MM.1S (cell line): ENCODE results near the gene KCNQ1.
"Not testable (repeated sequence)": the region's sequence is repeated elsewhere in the genome, so short reads cannot be mapped to it uniquely, and the experiment has no call there.

ENCODE experiments used
- DNase-seq: peaks from one replicate; pipeline ENCODE4 v3.0.0-alpha.2; 2015
- H2AFZ ChIP-seq: fragments of 300-600 bp; sonication (generic); 2 replicates; pipeline ENCODE4 v1.6.0; 2016; ENCODE audit warnings: antibody characterized with exemption, low read length
- H3F3A ChIP-seq: fragments of 300-600 bp; sonication (generic); 2 replicates; pipeline ENCODE4 v1.6.1; 2016; ENCODE audit warnings: mild to moderate bottlenecking, antibody characterized with exemption, low read length, moderate library complexity, mixed read lengths; ENCODE audit not compliant: insufficient read depth
- H3K27ac ChIP-seq: fragments of 300-600 bp; sonication (generic); 2 replicates; pipeline ENCODE4 v1.5.1; 2016; ENCODE audit warnings: mild to moderate bottlenecking, low read length
- H3K27me3 ChIP-seq: fragments of 300-600 bp; sonication (generic); replicated peaks from 2 replicates; pipeline ENCODE4 v1.6.0; 2016; ENCODE audit warnings: low read length; ENCODE audit not compliant: insufficient read depth
- H3K36me3 ChIP-seq: fragments of 300-600 bp; sonication (generic); replicated peaks from 2 replicates; pipeline ENCODE4 v1.6.1; 2016; ENCODE audit warnings: mild to moderate bottlenecking, low read length, mixed read lengths; ENCODE audit not compliant: insufficient read depth
- H3K4me1 ChIP-seq: fragments of 300-600 bp; sonication (generic); 2 replicates; pipeline ENCODE4 v1.6.1; 2016; ENCODE audit warnings: low read length, mixed read lengths
- H3K4me2 ChIP-seq: fragments of 300-600 bp; sonication (generic); 2 replicates; pipeline ENCODE4 v1.6.0; 2016; ENCODE audit warnings: low read depth, low read length
- H3K4me3 ChIP-seq: fragments of 300-600 bp; sonication (generic); 2 replicates; pipeline ENCODE4 v1.5.1; 2016; ENCODE audit warnings: low read length, mixed read lengths
- H3K79me2 ChIP-seq: fragments of 300-600 bp; sonication (generic); 2 replicates; pipeline ENCODE4 v1.6.1; 2016; ENCODE audit warnings: mixed run types, low read length, mixed read lengths
- H3K9ac ChIP-seq: fragments of 300-600 bp; sonication (generic); 2 replicates; pipeline ENCODE4 v1.6.1; 2016; ENCODE audit warnings: low read length, mixed read lengths
- H3K9me2 ChIP-seq: fragments of 300-600 bp; sonication (generic); replicated peaks from 2 replicates; pipeline ENCODE4 v1.6.1; 2016; ENCODE audit warnings: mild to moderate bottlenecking, low read length, mixed read lengths; ENCODE audit not compliant: insufficient read depth
- H3K9me3 ChIP-seq: fragments of 300-600 bp; sonication (generic); replicated peaks from 2 replicates; pipeline ENCODE4 v1.6.1; 2016; ENCODE audit warnings: mild to moderate bottlenecking, low read length, mixed read lengths; ENCODE audit not compliant: insufficient read depth
- H4K20me1 ChIP-seq: fragments of 300-600 bp; sonication (generic); 2 replicates; pipeline ENCODE4 v1.6.1; 2016; ENCODE audit warnings: mild to moderate bottlenecking, low read length, moderate library complexity, mixed read lengths; ENCODE audit not compliant: insufficient read depth
- EZH2 ChIP-seq: fragments of 300-600 bp; sonication (generic); optimal IDR thresholded peaks from 2 replicates; pipeline ENCODE3; 2017; ENCODE audit warnings: low read depth, mild to moderate bottlenecking, antibody characterized with exemption, low read length, mixed read lengths
- EZH2phosphoT487 ChIP-seq: fragments of 300-600 bp; sonication (generic); IDR thresholded peaks from 2 replicates; pipeline ENCODE4 v1.6.1; 2018; ENCODE audit warnings: antibody characterized with exemption, low read length
- TF ChIP-seq, protein P1 (sequence below): fragments of 300-600 bp; sonication (generic); IDR thresholded peaks from 2 replicates; pipeline ENCODE4 v1.5.1; 2016; ENCODE audit warnings: antibody characterized with exemption, low read length, mixed read lengths

KCNQ1 gene

GRCh38 chr11:2477254-2477653 lies 32.4 kb downstream of the KCNQ1 start:
- Histone ChIP-seq H3K9me2 (no peaks in the 10 kb centered on the region), H4K20me1 (no peaks in the 10 kb centered on the region), H3K4me2 (no peak overlapping the region), H3K27me3 (no peaks in the 10 kb centered on the region), H2AFZ (no peak overlapping the region), H3K9ac (no peak overlapping the region), H3K4me3 (no peak overlapping the region), H3K9me3 (no peaks in the 10 kb centered on the region), H3K79me2 (peaks cover 30% of the 10 kb centered on the region), H3K36me3 (no peaks in the 10 kb centered on the region), H3K4me1 (no peaks in the 10 kb centered on the region), H3K27ac (no peak overlapping the region), H3F3A (no peaks in the 10 kb centered on the region)
- TF ChIP-seq EZH2phosphoT487 = no peak
- TF ChIP-seq, protein P1, sequence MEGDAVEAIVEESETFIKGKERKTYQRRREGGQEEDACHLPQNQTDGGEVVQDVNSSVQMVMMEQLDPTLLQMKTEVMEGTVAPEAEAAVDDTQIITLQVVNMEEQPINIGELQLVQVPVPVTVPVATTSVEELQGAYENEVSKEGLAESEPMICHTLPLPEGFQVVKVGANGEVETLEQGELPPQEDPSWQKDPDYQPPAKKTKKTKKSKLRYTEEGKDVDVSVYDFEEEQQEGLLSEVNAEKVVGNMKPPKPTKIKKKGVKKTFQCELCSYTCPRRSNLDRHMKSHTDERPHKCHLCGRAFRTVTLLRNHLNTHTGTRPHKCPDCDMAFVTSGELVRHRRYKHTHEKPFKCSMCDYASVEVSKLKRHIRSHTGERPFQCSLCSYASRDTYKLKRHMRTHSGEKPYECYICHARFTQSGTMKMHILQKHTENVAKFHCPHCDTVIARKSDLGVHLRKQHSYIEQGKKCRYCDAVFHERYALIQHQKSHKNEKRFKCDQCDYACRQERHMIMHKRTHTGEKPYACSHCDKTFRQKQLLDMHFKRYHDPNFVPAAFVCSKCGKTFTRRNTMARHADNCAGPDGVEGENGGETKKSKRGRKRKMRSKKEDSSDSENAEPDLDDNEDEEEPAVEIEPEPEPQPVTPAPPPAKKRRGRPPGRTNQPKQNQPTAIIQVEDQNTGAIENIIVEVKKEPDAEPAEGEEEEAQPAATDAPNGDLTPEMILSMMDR = no peak
- TF ChIP-seq EZH2 = no peak
- no peak for DNase-seq

DNA sequence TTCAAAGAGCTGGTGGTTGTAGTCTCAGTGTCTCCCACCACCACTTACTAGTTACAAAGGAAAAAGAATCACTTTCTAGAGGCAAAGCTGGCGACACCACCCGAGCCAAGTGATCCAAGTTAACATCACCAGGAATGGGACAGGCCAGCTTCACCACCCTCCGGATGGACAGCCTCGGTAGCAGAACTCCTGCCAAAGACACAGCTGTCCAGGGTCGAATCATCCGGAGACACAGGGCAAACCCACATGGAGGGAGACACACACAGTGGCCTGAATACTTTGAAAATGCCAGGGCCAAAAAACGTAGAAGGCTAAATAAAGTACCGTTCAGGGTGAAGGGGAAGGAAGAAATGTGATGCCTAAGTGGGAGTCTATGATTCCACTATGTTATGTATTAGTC lies 33.1 kb downstream of the KCNQ1 start:
- Histone ChIP-seq H3F3A (peaks cover 3% of the 10 kb centered on the region; the same call in 1 of the 2 replicates), H3K4me3 (no peak overlapping the region), H3K4me2 (no peak overlapping the region), H2AFZ (no peak overlapping the region), H3K4me1 (peaks cover 6% of the 10 kb centered on the region), H3K36me3 (no peaks in the 10 kb centered on the region), H3K79me2 (peaks cover 30% of the 10 kb centered on the region), H3K9me2 (no peaks in the 10 kb centered on the region), H3K9me3 (no peaks in the 10 kb centered on the region), H3K27me3 (no peaks in the 10 kb centered on the region), H3K9ac (no peak overlapping the region), H4K20me1 (no peaks in the 10 kb centered on the region), H3K27ac (no peak overlapping the region)
- TF ChIP-seq EZH2 = no peak
- no peak for DNase-seq

GRCh38 chr11:2480067-2480873 lies 35.5 kb downstream of the KCNQ1 start:
- not testable (repeated sequence) for H3F3A ChIP-seq, H3K27me3 ChIP-seq, H3K9me2 ChIP-seq, H3K27ac ChIP-seq, H3K9me3 ChIP-seq, H3K4me1 ChIP-seq, H3K36me3 ChIP-seq, H4K20me1 ChIP-seq, H3K4me2 ChIP-seq, H3K9ac ChIP-seq, DNase-seq, H3K4me3 ChIP-seq, H2AFZ ChIP-seq
- peaks cover 19% of the 10 kb centered on the region for H3K79me2 ChIP-seq

DNA sequence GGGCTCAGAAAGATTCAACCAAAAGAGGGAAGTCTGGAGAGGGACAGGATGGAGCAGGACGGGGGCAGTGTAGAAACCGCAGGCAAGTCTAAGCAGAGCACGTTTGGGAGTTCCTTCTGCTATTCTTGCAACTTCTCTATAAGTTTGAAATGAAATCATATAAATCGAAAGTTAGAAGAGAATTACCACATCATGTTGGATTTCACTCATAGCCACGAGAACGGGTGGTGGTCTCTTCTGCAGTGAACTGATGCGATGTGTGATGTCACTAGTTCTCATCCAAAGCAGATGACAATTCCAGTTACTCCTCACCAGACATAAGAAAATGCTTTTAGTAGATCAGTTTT lies 36.0 kb downstream of the KCNQ1 start:
- no peak overlapping the region for H2AFZ ChIP-seq
- DNase-seq = no peak
- 0 out of 2 replicates have a peak, but pooled peaks cover 2% of the 10 kb centered on the region for H3K36me3 ChIP-seq
- H3K9ac ChIP-seq = no peak overlapping the region
- peaks cover 23% of the 10 kb centered on the region for H3K79me2 ChIP-seq
- no peaks in the 10 kb centered on the region for H3K9me2 ChIP-seq
- no peaks in the 10 kb centered on the region for H3K27me3 ChIP-seq
- no peaks in the 10 kb centered on the region for H4K20me1 ChIP-seq
- H3K4me1 ChIP-seq = peaks cover 7% of the 10 kb centered on the region
- TF ChIP-seq, protein P1 = no peak
- TF ChIP-seq EZH2 = no peak
- no peak for TF ChIP-seq EZH2phosphoT487
- peaks cover 8% of the 10 kb centered on the region; the same call in 1 of the 2 replicates for H3F3A ChIP-seq
- H3K27ac ChIP-seq = no peak overlapping the region
- H3K9me3 ChIP-seq = no peaks in the 10 kb centered on the region
- H3K4me3 ChIP-seq = no peak overlapping the region
- no peak overlapping the region for H3K4me2 ChIP-seq
